MG63 (cell line): Measurements from ENCODE around the gene PBXIP1. TPM values are rescaled to one million over a fixed set of nuclear protein-coding genes. Genes with fewer than 3 reads are reported as not detected.
A peak's percentile ranks its signal among the peaks of the same experiment; 100 is the strongest.
"Not testable (repeated sequence)": the region's sequence is repeated elsewhere in the genome, so short reads cannot be mapped to it uniquely, and the experiment has no call there.

Experiments
- DNase-seq: peaks from one replicate; pipeline ENCODE4 v3.0.0-alpha.2; 2020
- H3K27me3 ChIP-seq: fragments of 250-450 bp; sonication (Bioruptor Pico); 2 replicates; pipeline ENCODE4 v1.5.1; 2020; ENCODE audit warnings: mild to moderate bottlenecking, moderate library complexity
- H3K36me3 ChIP-seq: fragments of 250-450 bp; sonication (Bioruptor Pico); 2 replicates; pipeline ENCODE4 v1.5.1; 2020; ENCODE audit warnings: mild to moderate bottlenecking, moderate library complexity
- H3K4me3 ChIP-seq: fragments of 250-450 bp; sonication (Bioruptor Pico); 2 replicates; pipeline ENCODE4 v1.5.1; 2020; ENCODE audit warnings: mild to moderate bottlenecking, moderate library complexity
- H3K9me3 ChIP-seq: fragments of 250-450 bp; sonication (Bioruptor Pico); 2 replicates; pipeline ENCODE4 v1.5.1; 2020; ENCODE audit warnings: mild to moderate bottlenecking, moderate library complexity
- total RNA-seq: library from RNA; depleted of rRNA; stranded (reverse); fragments of >200 nt; shearing (Covaris generic); gene quantifications from 2 replicates; pipeline ENCODE4 v1.2.3, GENCODE V29; 2014; ENCODE audit warnings: low replicate concordance

Gene PBXIP1
- total RNA-seq, 1 experiment from 2014 or later: 16.0 TPM

DNA sequence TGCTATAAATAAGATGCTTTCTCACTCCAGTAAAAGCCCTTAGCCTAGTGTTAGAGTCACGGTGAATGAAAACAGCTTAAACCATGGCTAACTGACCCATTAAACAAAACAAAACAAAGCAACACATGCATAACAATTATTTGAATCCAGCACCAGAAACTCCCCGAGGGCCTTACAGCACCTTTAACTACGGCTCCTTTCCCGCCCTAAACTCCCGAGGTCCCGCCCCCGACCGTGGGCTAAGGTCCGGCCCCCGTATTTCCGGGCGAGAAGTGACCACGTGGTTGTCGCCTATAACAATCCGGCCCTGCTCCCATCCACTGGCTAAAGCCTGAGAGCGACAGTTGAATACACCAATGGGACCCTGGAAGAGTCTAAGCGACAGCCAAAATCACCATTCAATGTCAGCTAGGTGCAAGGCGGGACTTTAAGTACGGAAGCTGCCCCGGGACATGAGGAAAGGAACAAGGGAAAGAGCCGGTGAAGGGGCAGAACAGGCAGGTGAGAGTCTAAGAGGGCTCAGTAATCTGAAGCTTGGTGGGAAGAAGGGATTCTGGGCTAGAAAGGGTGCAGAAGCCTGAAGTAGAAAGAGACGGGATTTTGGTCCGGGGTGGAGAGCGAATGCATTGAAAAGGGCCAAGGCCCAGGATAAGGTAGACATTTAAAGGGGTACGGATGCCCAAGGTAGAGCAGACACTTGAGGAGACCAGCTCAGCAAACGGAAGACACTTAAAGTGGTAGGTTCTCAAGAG lies 27.2 kb upstream of the PBXIP1 start, which contains the start of gene FLAD1:
FLAD1 (plus strand) TSS at position 448 of the 752 bp plus-strand sequence. CDS start 351 bp downstream, outside the sequence.
- DNase-seq: peak; percentile 99
- Histone ChIP-seq H3K4me3 (peak within 1 kb of the TSS; percentile 76), H3K9me3 (no peaks in the 10 kb centered on the region), H3K27me3 (no peaks in the 10 kb centered on the region), H3K36me3 (peaks cover 50% of the 10 kb centered on the region)

DNA sequence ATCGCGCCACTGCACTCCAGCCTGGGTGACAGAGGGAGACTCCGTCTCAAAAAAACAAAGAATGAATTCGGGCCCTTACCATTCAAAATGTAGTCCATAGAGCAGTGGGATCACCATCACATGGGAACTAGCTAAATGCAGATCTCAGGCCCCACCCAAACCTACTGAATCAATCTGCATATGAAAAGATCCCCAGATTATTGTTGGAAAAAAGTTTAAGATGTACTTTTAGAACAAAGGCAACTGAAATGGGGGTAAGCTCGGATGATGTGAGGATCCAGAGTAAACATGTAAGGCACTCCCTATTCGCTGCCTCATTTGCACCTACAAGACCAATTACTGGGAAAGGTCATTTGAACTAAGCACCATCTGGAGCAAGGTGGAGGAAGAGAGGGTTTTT lies 26.4 kb upstream of the PBXIP1 start:
- Histone ChIP-seq H3K36me3 (peaks cover 50% of the 10 kb centered on the region), H3K27me3 (no peaks in the 10 kb centered on the region), H3K4me3 (peak overlapping the region; percentile 76), H3K9me3 (no peaks in the 10 kb centered on the region)
- DNase-seq: no peak

DNA sequence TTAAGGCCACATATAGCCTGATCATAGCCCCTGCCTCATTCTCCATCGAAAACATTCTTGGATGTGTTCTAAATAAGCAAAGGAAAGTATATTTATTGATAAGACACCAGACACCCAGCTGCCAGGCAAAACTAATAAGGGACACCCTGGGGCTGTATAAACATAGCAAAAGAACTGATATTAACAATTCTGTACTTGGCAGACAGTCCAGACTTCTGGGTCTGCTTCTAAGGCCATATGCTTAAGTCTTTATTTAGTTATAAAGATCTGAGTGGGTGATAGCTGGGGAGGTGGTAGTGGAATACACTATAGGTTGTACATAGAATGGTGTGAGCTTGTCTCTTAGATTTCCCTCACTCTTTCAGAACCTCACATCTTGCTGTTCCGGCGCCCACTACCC lies 22.5 kb upstream of the PBXIP1 start:
- peaks cover 42% of the 10 kb centered on the region for H3K36me3 ChIP-seq
- no peak overlapping the region for H3K4me3 ChIP-seq
- H3K27me3 ChIP-seq: no peaks in the 10 kb centered on the region
- DNase-seq: no peak
- H3K9me3 ChIP-seq: no peaks in the 10 kb centered on the region

DNA sequence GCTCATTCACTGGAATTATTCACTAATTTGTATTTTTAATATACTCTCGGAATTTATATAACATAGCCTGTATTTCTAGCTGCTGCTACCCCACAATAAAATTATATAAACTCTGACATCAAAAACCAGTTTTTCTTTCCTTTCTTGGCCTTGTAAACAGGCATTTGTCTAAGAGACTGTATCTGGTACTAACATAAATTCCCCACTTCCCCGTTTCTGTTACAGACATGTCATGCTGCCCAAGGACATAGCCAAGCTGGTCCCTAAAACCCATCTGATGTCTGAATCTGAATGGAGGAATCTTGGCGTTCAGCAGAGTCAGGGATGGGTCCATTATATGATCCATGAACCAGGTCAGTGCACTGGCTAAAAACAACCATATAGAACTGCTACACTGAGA lies 21.9 kb upstream of the PBXIP1 start:
- DNase-seq, H3K4me3 ChIP-seq, H3K9me3 ChIP-seq, H3K27me3 ChIP-seq: not testable (repeated sequence)
- H3K36me3 ChIP-seq: peaks cover 45% of the 10 kb centered on the region

DNA sequence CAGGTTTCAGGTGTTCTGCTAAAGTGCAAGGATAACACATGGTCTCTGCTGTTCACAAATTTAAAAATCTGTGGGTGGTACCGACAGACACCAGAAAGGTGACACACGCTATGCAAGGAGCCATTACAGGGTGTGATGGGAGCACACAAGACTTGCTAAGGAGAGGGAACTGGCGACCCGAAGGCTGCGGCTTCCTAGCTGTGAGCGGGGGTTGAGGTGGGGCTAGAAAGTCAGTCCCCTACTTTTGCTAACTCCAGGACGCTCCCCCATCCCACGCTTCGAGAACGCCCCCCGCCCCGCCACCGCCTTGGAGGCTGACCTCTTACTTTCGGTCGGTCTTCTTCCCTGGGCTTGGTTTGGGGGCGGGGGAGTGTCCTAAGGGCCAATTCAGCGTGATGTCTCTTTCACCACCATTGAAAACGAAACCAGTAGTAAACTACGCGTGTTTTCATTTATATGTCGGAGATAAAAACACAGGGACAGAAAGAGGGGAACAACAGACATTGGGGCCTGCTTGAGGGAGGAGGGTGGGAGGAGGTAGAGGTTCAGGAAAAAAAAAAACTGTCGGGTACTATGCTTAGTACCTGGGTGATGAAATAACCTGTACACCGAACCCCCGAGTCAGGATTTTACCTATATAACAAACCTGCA lies 19.6 kb upstream of the PBXIP1 start:
- Histone ChIP-seq H3K27me3 (no peaks in the 10 kb centered on the region), H3K4me3 (peak overlapping the region; percentile 72), H3K9me3 (no peaks in the 10 kb centered on the region), H3K36me3 (peaks cover 44% of the 10 kb centered on the region)
- DNase-seq: peak; percentile 71

DNA sequence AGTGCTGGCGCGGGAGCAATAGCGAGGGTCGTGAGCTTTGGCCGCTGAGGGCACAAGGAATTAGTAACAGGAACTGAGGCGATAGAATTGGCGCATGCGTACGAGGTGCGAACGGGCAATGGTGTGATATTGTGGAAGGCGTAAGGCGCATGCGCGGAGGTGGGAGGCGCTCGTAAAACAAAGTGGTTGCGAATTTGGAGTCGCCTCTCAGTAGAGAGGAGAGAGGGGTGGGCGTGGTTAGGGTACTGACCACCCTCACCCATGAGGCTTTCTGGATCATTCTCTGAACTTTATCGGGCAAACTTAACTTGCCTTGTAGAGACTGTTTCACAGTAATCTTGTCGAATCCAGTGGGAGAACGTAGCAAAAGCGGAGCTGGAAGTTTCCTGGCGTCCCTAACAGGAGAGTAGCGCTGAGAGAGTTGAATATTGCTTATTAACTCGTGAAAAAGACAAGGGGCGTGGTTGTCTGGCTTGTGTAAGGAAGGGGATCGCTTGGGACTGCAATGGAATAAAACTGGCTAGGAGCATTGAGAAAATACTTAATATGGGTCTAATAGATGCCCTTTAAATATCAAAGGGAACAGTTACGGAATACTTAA lies 19.0 kb upstream of the PBXIP1 start:
- H3K36me3 ChIP-seq: peaks cover 45% of the 10 kb centered on the region
- peak; percentile 96 for DNase-seq
- no peaks in the 10 kb centered on the region for H3K27me3 ChIP-seq
- peak overlapping the region; percentile 72 for H3K4me3 ChIP-seq
- no peaks in the 10 kb centered on the region for H3K9me3 ChIP-seq

DNA sequence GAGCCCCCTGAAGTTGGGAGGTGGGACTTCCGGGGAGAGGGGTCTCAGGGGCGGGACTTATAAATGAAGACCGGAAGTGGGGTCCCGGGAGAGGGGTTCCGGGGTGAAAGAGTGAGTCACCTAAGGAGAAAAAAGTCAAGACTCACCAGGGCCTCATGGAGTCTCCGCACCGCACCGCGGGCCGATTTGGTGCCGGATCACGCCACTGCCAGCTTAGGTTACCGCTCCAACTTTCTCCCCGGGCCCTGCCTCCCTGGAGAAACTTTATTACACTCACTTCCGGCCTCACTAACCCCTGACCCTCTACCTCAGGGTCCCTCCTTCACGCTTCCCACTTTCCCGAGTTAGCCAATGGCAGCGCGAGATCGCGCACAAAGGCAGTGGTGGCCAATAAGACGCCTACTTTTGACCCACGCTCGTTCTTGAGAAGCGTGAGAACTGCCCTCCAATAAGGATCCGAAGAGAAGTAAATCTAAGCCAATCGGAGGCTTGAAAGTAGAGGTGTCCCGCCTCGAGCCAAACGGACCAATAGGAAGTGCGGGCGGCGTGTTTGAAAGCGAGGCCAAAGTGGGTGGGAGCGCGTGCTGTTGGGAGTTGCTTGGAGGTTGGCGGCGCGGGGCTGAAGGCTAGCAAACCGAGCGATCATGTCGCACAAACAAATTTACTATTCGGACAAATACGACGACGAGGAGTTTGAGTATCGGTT lies 18.4 kb upstream of the PBXIP1 start, which contains the start of gene CKS1B:
CKS1B (plus strand) TSS at position 580 of the 706 bp plus-strand sequence; CDS start at position 645, 65 bp downstream.
- Histone ChIP-seq H3K36me3 (peaks cover 44% of the 10 kb centered on the region), H3K27me3 (no peaks in the 10 kb centered on the region), H3K9me3 (no peaks in the 10 kb centered on the region), H3K4me3 (peak within 1 kb of the TSS; percentile 72)
- DNase-seq: peak; percentile 99

DNA sequence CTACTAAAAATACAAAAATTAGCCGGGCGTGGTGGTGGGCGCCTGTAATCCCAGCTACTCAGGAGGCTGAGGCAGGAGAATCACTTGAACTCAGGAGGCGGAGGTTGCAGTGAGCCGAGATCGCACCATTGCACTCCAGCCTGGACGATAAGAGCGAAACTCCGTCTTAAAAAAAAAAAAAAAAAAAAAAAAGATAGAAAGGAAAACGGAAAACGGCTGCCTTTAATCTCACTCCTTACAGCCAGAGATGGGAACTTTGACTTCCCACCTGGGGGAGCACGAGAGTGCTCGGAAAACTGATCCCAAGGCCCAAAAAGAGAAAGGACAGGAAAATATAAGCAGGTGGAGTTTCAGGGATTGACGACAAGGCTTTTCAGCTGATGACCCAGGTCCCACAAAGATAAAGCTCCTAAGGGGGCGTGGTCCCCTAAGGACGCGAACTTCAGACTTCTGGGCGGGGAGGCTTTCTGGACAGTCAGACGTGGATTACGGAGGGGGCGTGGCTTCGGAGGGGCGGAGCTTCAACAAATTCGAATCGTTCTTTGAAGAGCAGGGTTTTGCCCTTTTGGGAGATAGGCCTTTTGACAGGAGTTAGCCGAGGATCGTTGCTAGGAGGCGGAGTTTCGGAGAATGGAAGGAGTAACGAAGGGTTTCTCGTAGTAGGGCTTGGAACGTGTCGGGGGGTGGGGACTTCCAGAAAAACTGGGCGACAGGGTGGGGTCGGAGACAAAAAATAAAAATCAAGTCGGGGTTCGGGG lies 17.6 kb upstream of the PBXIP1 start:
- peak; percentile 99 for DNase-seq
- Histone ChIP-seq H3K4me3 (peak overlapping the region; percentile 72), H3K9me3 (no peaks in the 10 kb centered on the region), H3K36me3 (peaks cover 47% of the 10 kb centered on the region), H3K27me3 (no peaks in the 10 kb centered on the region)

DNA sequence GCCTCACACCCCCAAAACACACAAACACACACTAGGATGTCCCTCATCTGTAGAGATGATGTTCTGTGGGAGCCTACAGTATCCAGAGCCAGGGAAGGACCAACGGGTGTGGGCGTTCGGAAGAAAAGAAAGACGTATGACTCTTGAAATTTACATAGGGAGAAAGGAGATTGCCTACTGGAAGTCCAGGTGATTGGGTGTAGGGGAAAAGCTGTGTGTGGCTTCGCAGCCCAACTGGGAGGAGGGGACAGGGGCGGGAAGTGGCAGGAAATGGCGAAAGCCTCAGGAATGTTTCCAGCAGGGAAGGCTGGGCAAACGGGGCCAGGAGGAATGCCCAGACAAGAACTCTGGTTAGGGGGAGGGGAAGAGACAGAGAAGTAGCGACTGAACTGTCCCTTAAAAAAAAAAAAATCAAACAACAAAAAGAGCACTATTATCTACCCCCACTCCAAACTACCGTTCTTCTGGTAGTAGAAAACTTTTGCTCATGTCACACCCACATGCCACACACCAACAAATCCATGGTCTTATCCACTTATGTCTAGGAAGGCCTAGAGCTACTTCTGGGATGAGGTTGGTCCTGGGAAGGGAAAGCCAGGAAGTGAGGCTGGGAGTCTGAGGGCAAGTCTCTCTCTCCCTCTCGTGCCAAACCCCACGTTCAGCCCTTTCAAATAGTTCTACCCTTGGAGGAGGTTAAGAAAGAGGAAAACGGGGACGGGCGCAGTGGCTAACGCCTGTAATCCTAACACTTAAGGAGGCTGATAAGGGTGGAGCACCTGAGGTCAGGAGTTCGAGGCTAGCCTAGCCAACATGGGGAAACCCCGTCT lies 16.8 kb upstream of the PBXIP1 start:
- H3K27me3 ChIP-seq: no peaks in the 10 kb centered on the region
- H3K4me3 ChIP-seq: peak overlapping the region; percentile 72
- H3K9me3 ChIP-seq: no peaks in the 10 kb centered on the region
- H3K36me3 ChIP-seq: peaks cover 47% of the 10 kb centered on the region
- DNase-seq: peak; percentile 97

DNA sequence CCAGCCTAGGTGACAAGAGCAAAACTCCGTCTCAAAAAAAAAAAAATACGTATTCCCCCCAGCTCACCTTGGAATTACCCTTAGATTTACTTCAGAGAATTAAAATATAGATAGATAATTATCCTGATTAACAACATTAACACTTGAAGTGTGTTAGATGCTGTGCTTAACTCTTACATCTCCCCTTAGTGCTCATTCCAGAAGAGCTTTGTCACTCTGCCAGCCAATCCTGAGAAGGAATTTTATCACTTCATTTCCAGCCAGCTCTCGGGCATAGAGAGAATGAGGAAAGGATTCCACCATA lies 16.3 kb upstream of the PBXIP1 start:
- peak overlapping the region; percentile 72 for H3K4me3 ChIP-seq
- no peaks in the 10 kb centered on the region for H3K9me3 ChIP-seq
- no peaks in the 10 kb centered on the region for H3K27me3 ChIP-seq
- H3K36me3 ChIP-seq: peaks cover 47% of the 10 kb centered on the region
- DNase-seq: no peak

DNA sequence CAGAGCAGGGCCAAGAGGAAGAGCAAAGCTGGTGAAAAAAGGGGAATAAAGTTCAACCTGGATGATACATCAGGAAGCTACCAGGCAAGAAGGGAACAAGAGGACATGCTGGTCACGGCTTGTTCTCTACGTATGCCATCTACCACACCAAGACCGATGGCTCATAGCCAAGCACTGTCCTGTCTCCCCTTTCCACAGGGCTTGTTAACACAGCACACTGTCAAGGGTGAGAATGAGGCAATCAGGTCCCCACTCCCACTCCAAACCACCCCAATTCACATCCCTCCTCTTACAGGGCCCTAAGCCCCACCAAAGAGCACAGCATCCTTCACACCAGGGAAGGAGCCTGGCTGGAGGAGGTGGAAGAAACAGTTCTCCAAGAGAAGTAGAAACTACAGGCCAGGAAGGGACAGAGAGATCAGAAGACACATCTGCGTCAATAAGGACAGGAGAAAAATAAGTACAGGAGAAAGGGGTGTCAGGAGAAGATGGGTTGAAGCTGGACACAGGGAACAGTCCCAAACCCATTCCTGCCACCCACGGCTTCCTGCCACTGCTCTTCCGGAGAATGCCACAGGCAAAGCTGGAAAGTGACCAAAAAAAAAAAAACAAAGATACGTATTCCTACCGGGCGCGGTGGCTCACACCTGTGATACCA lies 15.6 kb upstream of the PBXIP1 start:
- H3K27me3 ChIP-seq: no peaks in the 10 kb centered on the region
- H3K36me3 ChIP-seq: peaks cover 49% of the 10 kb centered on the region
- no peaks in the 10 kb centered on the region for H3K9me3 ChIP-seq
- H3K4me3 ChIP-seq: peak overlapping the region; percentile 45
- DNase-seq: no peak

DNA sequence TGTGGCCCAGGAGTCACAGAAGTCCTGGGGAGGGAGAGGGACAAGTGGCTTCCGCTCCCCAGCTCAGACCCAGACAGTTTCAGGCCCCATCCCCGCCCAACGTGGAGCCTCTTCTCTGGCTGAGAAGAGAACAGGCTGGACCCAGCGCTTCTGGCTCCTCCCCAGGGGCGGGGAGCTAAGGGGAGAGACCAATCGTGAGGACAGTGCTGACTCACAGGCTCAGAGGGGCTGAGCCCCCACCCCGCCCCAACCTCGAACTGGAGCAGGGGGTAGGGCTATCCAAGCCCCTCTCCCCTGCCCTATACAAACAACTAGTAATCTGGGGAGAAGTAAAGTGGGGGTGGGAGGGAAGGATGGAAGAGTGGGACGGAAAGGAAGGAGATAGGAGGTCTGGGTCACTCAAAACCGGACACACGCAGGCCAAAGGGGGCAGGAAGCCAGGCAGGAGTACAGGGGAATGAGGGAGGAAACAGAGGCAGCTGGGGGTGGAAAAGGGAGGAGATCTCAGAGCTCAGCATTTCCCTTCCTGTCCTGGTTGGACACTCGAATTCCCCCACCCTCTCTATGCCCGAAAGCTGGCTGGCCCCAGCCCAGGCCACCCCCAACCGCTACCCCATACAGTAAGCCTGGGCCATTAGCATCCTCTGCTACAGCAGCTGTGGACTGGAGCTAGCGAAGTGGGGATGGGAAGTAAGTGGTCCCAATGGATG lies 14.9 kb upstream of the PBXIP1 start, which contains the start of gene SHC1:
SHC1 (minus strand) TSS at position 117 of the 710 bp plus-strand sequence. CDS start 221 bp downstream, outside the sequence.
- H3K27me3 ChIP-seq: no peaks in the 10 kb centered on the region
- H3K9me3 ChIP-seq: no peaks in the 10 kb centered on the region
- H3K4me3 ChIP-seq: peak within 1 kb of the TSS; percentile 45
- peaks cover 56% of the 10 kb centered on the region for H3K36me3 ChIP-seq
- DNase-seq: peak; percentile 99

DNA sequence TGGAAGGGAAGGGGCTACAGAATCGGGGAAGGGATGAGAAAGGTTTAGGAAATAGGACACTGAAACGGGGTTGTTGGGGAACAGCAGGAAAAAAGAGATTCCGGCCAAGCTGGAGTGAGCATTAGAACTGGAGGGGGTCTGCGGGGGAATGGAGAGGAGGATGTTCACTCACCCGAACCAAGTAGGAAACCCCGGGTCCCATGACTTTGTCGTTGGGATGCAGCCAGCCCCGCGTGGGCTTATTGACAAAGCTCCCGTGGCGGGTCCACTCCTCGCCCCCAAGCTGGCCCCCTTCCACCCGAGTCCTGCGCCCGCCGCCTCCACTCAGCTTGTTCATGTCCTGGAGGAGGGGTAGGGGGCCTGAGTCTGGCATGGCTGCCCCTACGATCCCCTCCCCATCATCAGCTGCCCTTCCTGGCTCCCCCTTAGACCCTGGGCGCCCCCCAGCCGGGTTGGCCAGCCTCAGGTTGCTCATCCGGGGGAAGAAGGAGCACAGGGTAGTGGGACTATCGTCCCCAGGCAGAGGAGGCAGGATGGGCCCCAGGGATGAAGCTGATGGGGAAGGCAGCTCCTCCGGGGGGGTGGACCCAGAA lies 14.1 kb upstream of the PBXIP1 start:
- no peaks in the 10 kb centered on the region for H3K9me3 ChIP-seq
- peak overlapping the region; percentile 45 for H3K4me3 ChIP-seq
- no peaks in the 10 kb centered on the region for H3K27me3 ChIP-seq
- H3K36me3 ChIP-seq: peaks cover 64% of the 10 kb centered on the region
- DNase-seq: no peak

DNA sequence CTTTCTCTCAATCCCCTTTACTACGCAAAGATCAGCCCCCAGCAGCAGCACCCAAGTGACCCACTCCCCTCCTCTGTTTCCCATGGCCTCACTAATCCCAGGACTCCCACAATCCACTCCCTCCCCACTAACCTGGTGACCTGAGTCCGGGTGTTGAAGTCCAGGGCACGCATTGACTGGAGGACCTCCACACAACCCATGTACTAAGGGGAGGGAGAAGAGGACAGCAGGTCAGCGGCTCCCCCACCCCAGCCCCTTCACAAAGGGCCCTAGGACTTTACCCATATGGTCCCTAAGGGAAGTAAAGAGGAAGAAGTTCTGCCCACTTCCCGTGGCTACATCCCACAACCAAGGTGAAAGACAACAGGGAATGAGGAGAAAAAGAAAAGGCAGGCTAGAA lies 13.3 kb upstream of the PBXIP1 start:
- Histone ChIP-seq H3K27me3 (no peaks in the 10 kb centered on the region), H3K4me3 (peak overlapping the region; percentile 45), H3K36me3 (peaks cover 71% of the 10 kb centered on the region), H3K9me3 (no peaks in the 10 kb centered on the region)
- no peak for DNase-seq
